ENCODE data around the gene UBE2G1. TPM values are rescaled to one million over a fixed set of nuclear protein-coding genes. Genes with fewer than 3 reads are reported as not detected.

The UBE2G1 gene
- total and polyA plus RNA-seq, 2 of the 13 experiments (the other 11 are each of a cell fraction or from before 2014, with no cell fraction given), result 27.9 to 42.6 TPM

DNA sequence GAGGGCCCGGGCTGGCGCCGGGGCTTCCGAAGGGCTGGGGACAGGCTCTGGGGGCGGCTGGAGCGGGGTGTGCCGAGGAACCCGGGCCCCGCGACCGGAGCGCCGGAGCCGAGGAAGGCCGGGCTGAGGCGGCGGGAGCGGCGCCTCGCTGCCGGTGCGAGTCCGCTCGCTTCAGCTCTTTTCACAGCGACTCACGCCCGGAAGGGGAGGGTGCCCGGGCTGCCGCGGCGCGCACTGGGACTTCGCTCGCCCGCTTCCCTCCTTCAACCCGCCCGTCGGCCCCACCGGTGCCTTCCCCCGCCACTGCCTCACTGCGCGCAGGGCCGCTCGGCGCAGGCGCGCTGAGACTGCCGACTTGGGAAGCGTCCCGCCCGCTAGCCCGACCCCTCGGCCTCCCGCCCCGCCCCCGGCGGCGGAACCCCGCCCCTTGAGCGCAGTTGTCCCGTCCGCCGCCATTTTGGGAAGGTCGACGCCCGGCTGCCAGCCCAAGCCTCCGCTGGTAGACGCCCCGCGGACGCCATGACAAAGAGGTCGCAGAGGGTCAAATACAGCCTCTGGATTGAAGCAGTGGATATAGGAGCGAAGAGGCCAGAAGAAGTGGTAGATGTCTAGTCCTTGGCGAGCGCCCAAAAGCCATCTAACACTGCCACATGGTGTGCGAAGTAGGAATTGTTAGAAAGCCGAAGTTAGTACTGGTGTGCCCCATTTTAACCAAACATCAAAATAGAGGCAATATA, at the start of gene UBE2G1 (continued):
- TF ChIP-seq ZZZ3 (CRISPR knock-in tag; IDR thresholded peaks at IDR 0.05; ENCODE audit: borderline replicate concordance) (0 out of 2 replicates have a peak, but pooled peaks have one; percentile 52), TCF12 (IDR thresholded peaks at IDR 0.05) (no peak), TCF12 (CRISPR knock-in tag; IDR thresholded peaks at IDR 0.05) (0 out of 2 replicates have a peak, but pooled peaks have one; percentile 55), GABPB1 (CRISPR knock-in tag; IDR thresholded peaks at IDR 0.05) (peak; percentile 88), BCL6 (CRISPR knock-in tag; IDR thresholded peaks at IDR 0.05) (peak; percentile 23; the same call in 1 of the 2 replicates), REXO4 (CRISPR knock-in tag; IDR thresholded peaks at IDR 0.05; ENCODE audit: borderline replicate concordance) (no peak), POLR2G (IDR thresholded peaks at IDR 0.05; ENCODE audit: low read depth, low read length) (peak; percentile 80), CBX5 (CRISPR knock-in tag; IDR thresholded peaks at IDR 0.05; ENCODE audit: borderline replicate concordance) (peak; percentile 39; the same call in 1 of the 2 replicates), ZFP82 (CRISPR knock-in tag; IDR thresholded peaks at IDR 0.05; ENCODE audit: borderline replicate concordance) (no peak), SAP130 (CRISPR knock-in tag; IDR thresholded peaks at IDR 0.05; ENCODE audit: low read depth) (peak; percentile 85), ZNF879 (CRISPR knock-in tag; IDR thresholded peaks at IDR 0.05) (no peak), SRSF1 (optimal IDR thresholded peaks at IDR 0.05; ENCODE audit: low read depth, low read length) (no peak), E2F1 (CRISPR knock-in tag; IDR thresholded peaks at IDR 0.05) (peak; percentile 54; the same call in 1 of the 2 replicates), HMGA1 (CRISPR knock-in tag; conservative IDR thresholded peaks at IDR 0.05) (no peak)
- TF ChIP-seq, protein P1, sequence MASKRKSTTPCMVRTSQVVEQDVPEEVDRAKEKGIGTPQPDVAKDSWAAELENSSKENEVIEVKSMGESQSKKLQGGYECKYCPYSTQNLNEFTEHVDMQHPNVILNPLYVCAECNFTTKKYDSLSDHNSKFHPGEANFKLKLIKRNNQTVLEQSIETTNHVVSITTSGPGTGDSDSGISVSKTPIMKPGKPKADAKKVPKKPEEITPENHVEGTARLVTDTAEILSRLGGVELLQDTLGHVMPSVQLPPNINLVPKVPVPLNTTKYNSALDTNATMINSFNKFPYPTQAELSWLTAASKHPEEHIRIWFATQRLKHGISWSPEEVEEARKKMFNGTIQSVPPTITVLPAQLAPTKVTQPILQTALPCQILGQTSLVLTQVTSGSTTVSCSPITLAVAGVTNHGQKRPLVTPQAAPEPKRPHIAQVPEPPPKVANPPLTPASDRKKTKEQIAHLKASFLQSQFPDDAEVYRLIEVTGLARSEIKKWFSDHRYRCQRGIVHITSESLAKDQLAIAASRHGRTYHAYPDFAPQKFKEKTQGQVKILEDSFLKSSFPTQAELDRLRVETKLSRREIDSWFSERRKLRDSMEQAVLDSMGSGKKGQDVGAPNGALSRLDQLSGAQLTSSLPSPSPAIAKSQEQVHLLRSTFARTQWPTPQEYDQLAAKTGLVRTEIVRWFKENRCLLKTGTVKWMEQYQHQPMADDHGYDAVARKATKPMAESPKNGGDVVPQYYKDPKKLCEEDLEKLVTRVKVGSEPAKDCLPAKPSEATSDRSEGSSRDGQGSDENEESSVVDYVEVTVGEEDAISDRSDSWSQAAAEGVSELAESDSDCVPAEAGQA (IDR thresholded peaks at IDR 0.05; ENCODE audit: low read depth), result peak; percentile 85
- TF ChIP-seq, protein P1 (CRISPR knock-in tag; IDR thresholded peaks at IDR 0.05; ENCODE audit: borderline replicate concordance), result no peak
- TF ChIP-seq, protein P2, sequence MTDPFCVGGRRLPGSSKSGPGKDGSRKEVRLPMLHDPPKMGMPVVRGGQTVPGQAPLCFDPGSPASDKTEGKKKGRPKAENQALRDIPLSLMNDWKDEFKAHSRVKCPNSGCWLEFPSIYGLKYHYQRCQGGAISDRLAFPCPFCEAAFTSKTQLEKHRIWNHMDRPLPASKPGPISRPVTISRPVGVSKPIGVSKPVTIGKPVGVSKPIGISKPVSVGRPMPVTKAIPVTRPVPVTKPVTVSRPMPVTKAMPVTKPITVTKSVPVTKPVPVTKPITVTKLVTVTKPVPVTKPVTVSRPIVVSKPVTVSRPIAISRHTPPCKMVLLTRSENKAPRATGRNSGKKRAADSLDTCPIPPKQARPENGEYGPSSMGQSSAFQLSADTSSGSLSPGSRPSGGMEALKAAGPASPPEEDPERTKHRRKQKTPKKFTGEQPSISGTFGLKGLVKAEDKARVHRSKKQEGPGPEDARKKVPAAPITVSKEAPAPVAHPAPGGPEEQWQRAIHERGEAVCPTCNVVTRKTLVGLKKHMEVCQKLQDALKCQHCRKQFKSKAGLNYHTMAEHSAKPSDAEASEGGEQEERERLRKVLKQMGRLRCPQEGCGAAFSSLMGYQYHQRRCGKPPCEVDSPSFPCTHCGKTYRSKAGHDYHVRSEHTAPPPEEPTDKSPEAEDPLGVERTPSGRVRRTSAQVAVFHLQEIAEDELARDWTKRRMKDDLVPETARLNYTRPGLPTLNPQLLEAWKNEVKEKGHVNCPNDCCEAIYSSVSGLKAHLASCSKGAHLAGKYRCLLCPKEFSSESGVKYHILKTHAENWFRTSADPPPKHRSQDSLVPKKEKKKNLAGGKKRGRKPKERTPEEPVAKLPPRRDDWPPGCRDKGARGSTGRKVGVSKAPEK (CRISPR knock-in tag; IDR thresholded peaks at IDR 0.05; ENCODE audit: borderline replicate concordance), result no peak

Data from HepG2 (cell line).